GM21515 (cell line): ENCODE measurements around the gene ADAM21.
"Not testable (repeated sequence)": the region's sequence is repeated elsewhere in the genome, so short reads cannot be mapped to it uniquely, and the experiment has no call there.

Experiments used
- ATAC-seq: cut with Tn5 transposase; IDR thresholded peaks from one replicate; pipeline ENCODE4 v1.9.1; 2021; ENCODE audit not compliant: unreplicated experiment

ADAM21 gene

GRCh38 chr14:70451874-70452273, at the start of gene ADAM21:
Gene ADAM21, plus strand, starts transcription at chr14:70452174. Its CDS starts 5,326 bp downstream, at chr14:70457500.
- ATAC-seq, result no peak

GRCh38 chr14:70403335-70403734, 48.6 kb upstream of the ADAM21 start:
- not testable (repeated sequence) for ATAC-seq

- not testable (repeated sequence) for ATAC-seq
Measured at GRCh38 chr14:70406216-70406615, 45.8 kb upstream of the ADAM21 start.

DNA sequence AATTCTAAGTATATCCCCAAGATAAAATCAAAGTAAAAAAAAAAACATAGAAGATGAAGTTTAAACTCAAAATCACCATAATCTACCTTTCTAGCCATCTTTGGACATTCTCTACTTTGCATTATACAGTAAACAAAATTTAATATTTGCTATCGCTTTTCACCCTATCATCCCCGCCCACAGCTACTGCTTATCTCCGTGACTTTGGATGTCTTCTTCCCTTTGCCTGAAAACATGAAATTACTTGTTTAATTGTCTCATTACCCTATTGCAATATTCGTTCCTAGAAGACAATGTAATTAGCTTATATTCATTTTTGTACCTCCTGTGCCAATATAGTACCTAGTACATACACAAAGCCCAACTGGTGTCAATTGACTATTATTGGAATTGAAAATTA, 44.4 kb upstream of the ADAM21 start:
- ATAC-seq, result no peak

DNA sequence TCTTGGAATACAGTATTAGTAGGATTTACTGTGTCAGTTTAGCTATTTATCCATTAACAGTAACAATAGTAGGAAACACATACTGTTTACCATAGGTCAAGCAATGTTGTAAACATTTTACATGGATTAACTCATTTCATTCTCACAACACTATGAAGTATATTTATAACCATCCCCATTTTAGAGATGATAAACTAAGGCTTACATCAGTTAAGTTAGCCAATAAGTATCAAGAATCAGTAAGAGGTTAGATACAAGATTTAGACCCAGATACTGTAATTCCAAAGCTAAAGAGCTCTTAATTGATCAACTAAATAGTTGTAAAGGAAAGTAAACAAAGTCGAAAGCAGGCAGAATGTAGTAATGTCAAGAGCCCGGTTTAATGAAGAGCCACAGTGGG, 36.2 kb upstream of the ADAM21 start:
- ATAC-seq, result no peak

DNA sequence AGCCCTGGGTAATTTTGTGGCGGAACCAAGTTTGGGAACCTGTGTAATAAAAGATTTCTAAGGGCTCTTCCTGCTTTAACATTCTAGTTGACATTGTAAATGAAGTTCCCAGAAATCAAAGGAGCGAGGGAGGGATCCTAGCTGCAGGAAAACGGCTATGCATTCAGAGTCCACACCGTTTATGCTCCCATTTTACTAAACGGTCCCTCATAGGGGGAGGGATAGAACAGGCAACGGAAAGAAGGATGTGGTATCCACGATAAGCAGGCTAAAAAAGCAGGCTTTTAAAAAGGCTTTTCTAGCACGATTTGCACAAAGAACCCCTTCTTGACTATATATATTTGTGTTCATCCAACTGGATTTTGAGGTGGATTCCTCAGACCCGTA, 35.6 kb upstream of the ADAM21 start:
- no peak for ATAC-seq

DNA sequence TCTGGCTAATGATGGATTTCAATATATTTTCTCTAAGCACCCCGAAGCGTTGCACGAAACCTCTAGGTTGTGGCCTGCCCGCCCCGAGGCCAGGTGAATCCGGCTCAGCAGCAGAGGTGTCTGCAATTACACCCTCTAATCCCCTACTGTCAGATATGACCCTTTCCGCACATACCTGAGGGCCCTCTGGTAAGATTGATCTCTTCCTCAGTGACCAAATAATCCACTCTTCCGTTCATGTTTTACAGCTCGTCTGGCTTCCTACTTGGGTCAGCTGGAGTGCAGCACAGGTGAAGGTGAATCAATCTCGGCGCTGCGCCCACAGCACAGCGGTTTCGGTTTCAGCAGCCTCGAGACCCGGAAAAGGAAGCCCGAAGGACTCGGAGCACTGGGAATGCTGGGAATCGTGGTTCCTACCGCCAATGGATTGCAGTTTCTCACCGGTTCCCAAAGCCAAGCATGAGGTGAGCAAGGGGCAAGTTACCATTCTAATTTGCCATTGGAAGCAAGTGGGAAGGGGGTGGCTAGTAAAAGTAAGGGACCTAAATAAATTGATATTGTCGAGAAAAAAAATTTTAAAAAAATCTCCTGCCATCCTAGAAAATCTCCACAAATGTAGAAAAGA, 35.1 kb upstream of the ADAM21 start, which contains the start of gene SYNJ2BP:
TSS of gene SYNJ2BP (minus strand) at position 366 of the 625 bp plus-strand sequence. CDS start at position 239, 127 bp downstream.
- ATAC-seq, result peak; percentile 59

- ATAC-seq, result not testable (repeated sequence)
Measured at GRCh38 chr14:70419270-70419931, 32.6 kb upstream of the ADAM21 start.

DNA sequence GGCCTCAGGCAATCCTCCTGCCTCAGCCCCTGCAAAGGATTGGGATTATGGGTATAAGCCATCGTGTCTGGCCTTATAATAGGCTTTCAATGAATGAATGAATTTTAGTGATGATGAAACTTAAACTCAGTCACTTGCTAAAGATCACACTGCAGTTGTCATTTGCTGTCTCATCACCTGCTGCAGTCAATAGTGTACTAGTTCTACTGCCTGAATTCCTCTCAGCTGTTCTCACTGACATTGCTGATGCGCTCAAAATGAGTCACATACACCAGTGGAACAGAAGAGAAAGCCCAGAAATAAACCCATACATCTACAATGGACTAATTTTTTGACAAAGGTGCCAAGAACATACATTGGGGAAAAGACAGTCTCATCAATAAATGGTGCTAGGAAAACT, 29.4 kb upstream of the ADAM21 start:
- ATAC-seq, result no peak

- no peak for ATAC-seq
Measured at GRCh38 chr14:70425354-70425753, 26.6 kb upstream of the ADAM21 start.

GRCh38 chr14:70426555-70426954, 25.4 kb upstream of the ADAM21 start:
- ATAC-seq, result not testable (repeated sequence)

- no peak for ATAC-seq
Measured at GRCh38 chr14:70436867-70437266, 15.1 kb upstream of the ADAM21 start.

DNA sequence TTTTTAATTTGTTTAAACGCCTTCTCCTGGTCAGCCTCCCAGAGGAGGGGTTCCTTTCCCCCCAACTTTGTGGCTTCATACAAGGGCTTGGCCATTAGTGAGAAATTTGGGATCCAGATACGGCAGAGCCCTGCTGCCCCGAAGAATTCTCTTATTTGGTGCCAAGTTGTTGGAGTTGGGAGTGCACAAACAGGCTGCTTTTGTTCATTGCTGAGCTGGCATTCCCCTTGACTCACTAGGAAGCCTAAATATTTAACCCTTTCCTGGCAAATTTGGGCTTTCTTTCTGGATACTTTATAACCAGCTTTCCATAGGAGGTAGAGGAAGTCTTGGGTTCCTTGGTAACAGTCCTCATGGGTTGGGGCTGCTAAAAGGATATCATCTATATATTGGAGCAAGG, 10.3 kb upstream of the ADAM21 start:
- ATAC-seq, result no peak

DNA sequence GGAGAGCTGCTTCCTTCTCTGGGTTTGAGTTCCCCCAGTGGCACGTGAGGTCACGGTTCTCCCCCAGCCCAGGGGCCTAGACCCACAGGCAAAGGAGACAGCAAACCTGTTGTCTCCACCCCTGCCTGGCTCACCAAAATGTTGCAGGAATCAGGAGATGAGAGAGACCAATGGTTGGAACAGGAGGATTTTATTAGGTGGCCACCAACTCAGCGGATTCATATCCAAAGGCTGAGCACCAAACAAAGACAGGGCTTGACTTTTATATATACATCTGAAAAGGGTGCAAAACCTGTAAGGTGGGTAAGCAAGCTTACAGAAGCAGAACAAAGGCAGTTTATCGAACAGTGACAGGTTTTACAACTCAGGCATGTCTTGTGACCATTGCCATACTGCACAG, 9.2 kb upstream of the ADAM21 start:
- ATAC-seq, result no peak

DNA sequence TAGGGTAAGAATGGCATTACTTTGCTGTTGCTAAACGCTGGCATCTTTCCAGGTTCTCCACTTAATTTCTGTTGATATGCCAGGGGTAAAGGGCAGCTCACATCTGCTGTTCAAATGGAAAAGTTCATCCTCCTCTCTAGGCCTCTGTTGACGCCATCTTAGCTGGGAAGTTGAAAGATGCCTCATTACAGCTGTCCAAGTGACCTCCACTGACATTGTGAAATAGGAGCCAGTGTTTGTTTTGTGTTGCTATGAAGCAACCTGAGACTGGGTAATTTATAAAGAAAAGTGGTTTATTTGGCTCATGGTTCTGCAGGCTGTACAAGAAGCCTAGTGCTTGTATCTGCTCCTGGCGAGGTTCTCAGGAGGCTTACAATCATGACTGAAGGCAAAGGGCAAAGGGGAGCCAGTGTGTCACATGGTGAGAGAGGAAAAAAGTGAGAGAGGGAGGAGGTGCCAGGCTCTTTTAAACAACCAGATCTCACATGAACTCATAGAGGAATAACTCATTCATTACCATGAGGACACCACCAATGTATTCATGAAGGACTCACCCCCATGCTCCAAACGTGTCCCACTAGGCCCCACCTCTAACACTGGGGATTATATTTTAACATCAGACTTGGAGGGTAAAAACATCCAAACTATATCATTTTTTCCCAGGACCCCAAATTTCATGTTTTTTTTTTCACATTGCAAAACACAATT, 3.2 kb upstream of the ADAM21 start:
- no peak for ATAC-seq

- ATAC-seq, result no peak
Measured at GRCh38 chr14:70454731-70455130, 2.8 kb downstream of the ADAM21 start.

DNA sequence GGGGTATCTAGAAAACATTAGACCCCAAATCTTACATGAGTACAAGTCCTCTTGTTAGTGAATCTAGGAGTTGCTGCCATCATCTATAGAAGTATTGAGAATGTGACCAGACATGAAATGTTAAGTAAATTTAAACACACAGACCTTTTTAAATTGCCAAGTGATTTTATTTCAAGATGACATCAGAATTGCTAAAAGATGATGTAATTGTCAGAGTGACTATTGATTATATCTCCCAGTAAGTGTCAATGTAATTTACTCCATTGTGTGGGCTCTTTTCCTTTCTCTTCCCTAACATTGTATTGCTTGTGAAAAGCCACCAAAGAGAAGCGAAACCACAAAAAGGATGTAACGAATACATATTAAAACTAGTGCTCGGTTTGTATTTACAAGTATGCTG, 16.8 kb downstream of the ADAM21 start:
- no peak for ATAC-seq

GRCh38 chr14:70470863-70471563, 19.0 kb downstream of the ADAM21 start:
- not testable (repeated sequence) for ATAC-seq

DNA sequence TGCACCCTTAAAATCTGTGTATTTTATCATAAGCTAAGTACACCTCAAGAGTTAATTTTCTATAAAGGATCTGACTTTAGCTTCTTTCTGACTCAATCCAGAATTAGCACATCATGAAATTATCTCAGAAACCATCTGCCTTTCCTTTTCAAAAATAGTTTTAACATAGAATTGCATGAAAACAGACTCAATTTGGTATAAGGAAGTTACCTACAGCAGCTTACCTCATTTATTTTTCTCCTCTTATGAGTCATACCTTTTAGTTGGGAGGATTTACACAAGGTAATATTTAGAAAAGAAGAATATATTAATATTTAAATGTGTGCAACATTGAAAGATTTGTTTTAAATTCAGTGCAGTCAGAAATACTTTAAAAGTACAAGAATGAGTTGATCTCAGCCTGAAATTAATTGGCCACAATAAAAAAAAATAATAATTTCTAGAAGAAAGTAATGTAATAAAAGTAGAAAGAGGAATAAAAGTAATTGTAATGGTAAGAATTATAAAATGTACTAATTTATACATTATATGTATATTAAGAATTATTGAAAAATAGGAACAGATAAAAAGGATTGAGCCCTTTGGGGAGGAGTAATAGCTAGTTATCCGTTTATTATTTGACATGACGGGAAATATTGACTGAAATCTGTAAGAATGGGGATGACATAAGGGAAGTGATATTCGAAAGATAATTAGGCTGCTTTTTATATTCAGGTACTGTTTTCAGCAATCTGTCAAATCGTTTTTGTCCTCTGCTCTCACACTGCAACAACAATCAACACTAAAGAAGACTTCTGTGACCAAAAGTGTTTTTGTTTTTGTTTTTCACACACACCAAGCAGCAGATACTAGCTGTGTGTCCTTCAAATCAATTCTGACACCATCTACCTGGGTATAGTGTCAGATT, 20.5 kb downstream of the ADAM21 start:
- no peak for ATAC-seq

GRCh38 chr14:70473825-70474224, 21.9 kb downstream of the ADAM21 start:
- ATAC-seq, result no peak
